ENCODE measurements around the gene TDRD10. TPM values are rescaled to one million over a fixed set of nuclear protein-coding genes. Genes with fewer than 3 reads are reported as not detected.

The TDRD10 gene
- total RNA-seq, 1 donor from 2014 or later, result not detected

- DNase-seq (ENCODE audit: low read depth), result no peak
- Mint-ChIP-seq H3K4me1 (ENCODE audit: low read depth, unreplicated experiment) (peaks cover 14% of the 10 kb centered on the region), H3K36me3 (ENCODE audit: low read depth, unreplicated experiment) (peaks cover 50% of the 10 kb centered on the region), H3K9me3 (ENCODE audit: unreplicated experiment) (no peaks in the 10 kb centered on the region), H3K27me3 (ENCODE audit: low read depth, unreplicated experiment) (no peaks in the 10 kb centered on the region), H3K4me3 (ENCODE audit: unreplicated experiment) (no peak overlapping the region), H3K27ac (ENCODE audit: unreplicated experiment) (no peak overlapping the region)
- no peak for TF ChIP-seq CTCF (IDR thresholded peaks at IDR 0.05; ENCODE audit: insufficient read depth, low read depth, low read length)
- H4K20me1 ChIP-seq (ENCODE audit: insufficient read depth, low read length), result peaks cover 74% of the 10 kb centered on the region
- H3K4me1 ChIP-seq (ENCODE audit: insufficient read depth, low read length), result no peaks in the 10 kb centered on the region
- H3K79me2 ChIP-seq (ENCODE audit: insufficient read depth, low read length), result peaks cover 8% of the 10 kb centered on the region
- FAIRE-seq, result no peak
- H3K36me3 ChIP-seq (ENCODE audit: insufficient read depth, low read length), result peaks cover 63% of the 10 kb centered on the region
- no peaks in the 10 kb centered on the region for H3K9me3 ChIP-seq (ENCODE audit: insufficient read depth, low read depth, low read length)
- no peak overlapping the region for H3K27ac ChIP-seq (ENCODE audit: low read depth, low read length)
- H3K4me3 ChIP-seq (ENCODE audit: insufficient read depth, low read depth, low read length), result no peak overlapping the region
- no peaks in the 10 kb centered on the region for H3K27me3 ChIP-seq (ENCODE audit: insufficient read depth, low read length)
- no peak overlapping the region for H3K9ac ChIP-seq (ENCODE audit: low read length)
- no peak overlapping the region for H2AFZ ChIP-seq (ENCODE audit: low read depth, low read length)
- H3K4me2 ChIP-seq (ENCODE audit: low read length), result no peak overlapping the region
These were observed 89.2 kb downstream of the TDRD10 start for GRCh38 chr1:154591206-154591605.

GRCh38 chr1:154593390-154593789 is 91.4 kb downstream of the TDRD10 start:
- peaks cover 51% of the 10 kb centered on the region for H3K36me3 Mint-ChIP-seq (ENCODE audit: low read depth, unreplicated experiment)
- no peaks in the 10 kb centered on the region for H3K4me1 ChIP-seq (ENCODE audit: insufficient read depth, low read length)
- peaks cover 63% of the 10 kb centered on the region for H3K36me3 ChIP-seq (ENCODE audit: insufficient read depth, low read length)
- no peaks in the 10 kb centered on the region for H3K9me3 ChIP-seq (ENCODE audit: insufficient read depth, low read depth, low read length)
- no peak for TF ChIP-seq EZH2 (IDR thresholded peaks at IDR 0.05; ENCODE audit: insufficient read depth, low read length)
- TF ChIP-seq CTCF (IDR thresholded peaks at IDR 0.05; ENCODE audit: insufficient read depth, low read depth, low read length), result no peak
- H3K9me3 Mint-ChIP-seq (ENCODE audit: unreplicated experiment), result no peaks in the 10 kb centered on the region
- no peak overlapping the region for H2AFZ ChIP-seq (ENCODE audit: low read depth, low read length)
- no peak overlapping the region for H3K27ac Mint-ChIP-seq (ENCODE audit: unreplicated experiment)
- H3K27me3 ChIP-seq (ENCODE audit: insufficient read depth, low read length), result no peaks in the 10 kb centered on the region
- no peak overlapping the region for H3K9ac ChIP-seq (ENCODE audit: low read length)
- H3K27me3 Mint-ChIP-seq (ENCODE audit: low read depth, unreplicated experiment), result no peaks in the 10 kb centered on the region
- H3K79me2 ChIP-seq (ENCODE audit: insufficient read depth, low read length), result peaks cover 27% of the 10 kb centered on the region
- DNase-seq (ENCODE audit: low read depth), result no peak
- no peak overlapping the region for H3K4me3 Mint-ChIP-seq (ENCODE audit: unreplicated experiment)
- no peak overlapping the region for H3K4me3 ChIP-seq (ENCODE audit: insufficient read depth, low read depth, low read length)
- H4K20me1 ChIP-seq (ENCODE audit: insufficient read depth, low read length), result peaks cover 76% of the 10 kb centered on the region
- H3K4me2 ChIP-seq (ENCODE audit: low read length), result no peak overlapping the region
- H3K4me1 Mint-ChIP-seq (ENCODE audit: low read depth, unreplicated experiment), result peaks cover 22% of the 10 kb centered on the region
- no peak for FAIRE-seq
- H3K27ac ChIP-seq (ENCODE audit: low read depth, low read length), result no peak overlapping the region

- Histone ChIP-seq H3K4me3 (ENCODE audit: insufficient read depth, low read depth, low read length) (no peak overlapping the region), H3K27ac (ENCODE audit: low read depth, low read length) (no peak overlapping the region), H3K4me1 (ENCODE audit: insufficient read depth, low read length) (peaks cover 14% of the 10 kb centered on the region), H3K79me2 (ENCODE audit: insufficient read depth, low read length) (peaks cover 35% of the 10 kb centered on the region), H3K36me3 (ENCODE audit: insufficient read depth, low read length) (peaks cover 59% of the 10 kb centered on the region), H3K4me2 (ENCODE audit: low read length) (no peak overlapping the region), H4K20me1 (ENCODE audit: insufficient read depth, low read length) (peaks cover 78% of the 10 kb centered on the region), H3K9me3 (ENCODE audit: insufficient read depth, low read depth, low read length) (no peaks in the 10 kb centered on the region), H3K9ac (ENCODE audit: low read length) (no peak overlapping the region), H2AFZ (ENCODE audit: low read depth, low read length) (no peak overlapping the region), H3K27me3 (ENCODE audit: insufficient read depth, low read length) (no peaks in the 10 kb centered on the region)
- no peak for TF ChIP-seq CTCF (IDR thresholded peaks at IDR 0.05; ENCODE audit: insufficient read depth, low read depth, low read length)
- no peak for TF ChIP-seq EZH2 (IDR thresholded peaks at IDR 0.05; ENCODE audit: insufficient read depth, low read length)
- no peak for FAIRE-seq
- DNase-seq (ENCODE audit: low read depth), result no peak
- Mint-ChIP-seq H3K36me3 (ENCODE audit: low read depth, unreplicated experiment) (peaks cover 47% of the 10 kb centered on the region), H3K4me3 (ENCODE audit: unreplicated experiment) (peak overlapping the region; percentile 28), H3K4me1 (ENCODE audit: low read depth, unreplicated experiment) (peaks cover 35% of the 10 kb centered on the region), H3K9me3 (ENCODE audit: unreplicated experiment) (no peaks in the 10 kb centered on the region), H3K27me3 (ENCODE audit: low read depth, unreplicated experiment) (no peaks in the 10 kb centered on the region), H3K27ac (ENCODE audit: unreplicated experiment) (peak overlapping the region; percentile 53)
These were observed 92.8 kb downstream of the TDRD10 start for GRCh38 chr1:154594811-154595210.

All from astrocyte (in vitro differentiated cells and primary cell).